HG03064 (cell line): Measurements from ENCODE around the gene SPPL3.

Experiments
- ATAC-seq: cut with Tn5 transposase; IDR thresholded peaks from one replicate; pipeline ENCODE4 v1.9.1; 2021; ENCODE audit warnings: low read depth; ENCODE audit not compliant: unreplicated experiment

The SPPL3 gene

GRCh38 chr12:120757226-120757742 is 146.9 kb downstream of the SPPL3 start:
- no peak for ATAC-seq

DNA sequence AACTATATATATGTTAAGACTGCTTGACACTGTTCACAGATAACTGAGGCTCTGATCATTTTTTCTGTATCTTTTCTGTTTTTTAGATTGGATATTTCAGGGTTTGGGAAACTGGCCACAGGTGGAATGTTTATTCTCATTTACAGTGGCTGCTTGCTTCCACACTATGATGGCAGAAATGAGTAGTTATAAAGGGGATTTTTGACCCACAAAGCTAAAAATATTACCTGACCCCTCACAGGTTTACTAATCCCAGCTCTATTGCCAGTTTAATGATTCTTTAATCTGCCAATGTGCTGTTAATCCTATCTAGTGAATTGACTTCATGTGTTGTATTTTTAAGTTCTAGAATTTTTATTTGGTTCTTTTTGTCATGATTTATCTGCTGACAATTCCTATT is 148.9 kb downstream of the SPPL3 start:
- ATAC-seq: no peak

GRCh38 chr12:120754792-120755191 is 149.4 kb downstream of the SPPL3 start:
- no peak for ATAC-seq

GRCh38 chr12:120751389-120751788 is 152.8 kb downstream of the SPPL3 start:
- ATAC-seq: no peak

DNA sequence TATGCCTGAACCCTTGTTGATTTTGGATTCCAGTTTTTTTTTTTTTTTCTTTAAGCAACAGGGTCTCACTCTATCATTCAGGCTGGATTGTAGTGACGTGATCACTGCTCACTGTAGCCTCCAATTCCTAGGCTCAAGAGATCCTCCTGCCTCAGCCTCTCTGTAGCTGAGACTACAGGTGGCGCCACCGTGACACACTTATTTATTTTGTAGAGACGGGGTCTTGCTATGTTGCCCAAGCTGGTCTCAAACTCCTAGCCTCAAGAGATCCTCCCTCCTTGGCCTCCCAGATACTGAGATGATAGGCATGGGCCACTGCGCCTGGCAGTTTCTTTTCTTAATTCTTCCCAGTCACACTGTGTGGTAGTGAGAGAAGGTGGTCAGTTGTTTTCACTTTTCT is 153.4 kb downstream of the SPPL3 start:
- ATAC-seq: no peak

DNA sequence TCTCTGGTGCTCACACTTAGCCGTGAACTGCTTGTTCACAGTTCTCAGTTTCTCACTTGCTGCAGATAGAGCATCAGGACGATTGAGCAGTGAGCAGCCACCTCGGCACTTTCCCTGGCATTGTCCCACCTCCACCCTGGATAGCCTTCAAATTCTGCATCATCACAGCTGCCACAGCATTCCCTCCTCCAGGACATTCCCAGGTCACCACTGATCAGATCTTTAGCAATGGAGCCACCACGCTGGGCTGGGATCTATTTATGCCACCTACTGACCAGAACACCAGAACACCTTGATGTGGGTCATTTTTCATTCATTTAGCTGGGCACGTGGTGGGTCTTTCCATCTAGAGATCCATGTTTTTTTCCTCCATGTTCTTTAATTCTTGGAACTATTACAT is 154.9 kb downstream of the SPPL3 start:
- no peak for ATAC-seq

GRCh38 chr12:120748242-120748641 is 155.9 kb downstream of the SPPL3 start:
- no peak for ATAC-seq

DNA sequence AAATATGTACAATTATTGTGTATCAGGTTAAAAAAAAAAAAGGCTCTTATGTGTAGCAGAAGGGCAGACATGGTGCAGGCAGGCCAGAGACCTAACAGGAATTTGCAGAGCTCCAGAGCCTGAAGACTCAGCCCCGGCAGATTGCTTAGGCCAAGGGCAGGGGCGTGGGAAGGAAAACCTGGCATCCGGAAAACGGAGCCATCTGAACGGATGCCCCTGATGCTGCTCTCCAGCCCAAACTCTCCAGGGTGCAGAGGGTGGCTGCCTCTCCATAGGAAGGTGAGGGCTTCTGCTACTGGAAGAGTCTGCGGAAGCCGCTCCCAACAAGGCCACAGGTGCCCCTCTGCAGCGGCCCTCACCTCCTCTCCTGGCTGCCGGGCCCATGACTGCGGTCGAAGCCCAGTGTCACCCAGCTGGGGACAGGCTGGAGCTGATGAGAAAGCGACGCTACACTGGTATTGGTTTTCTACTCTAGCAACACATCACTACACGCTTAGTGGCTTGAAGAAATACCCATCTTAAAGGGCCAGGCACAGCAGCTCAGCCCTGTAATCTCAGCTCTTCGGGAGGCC is 159.2 kb downstream of the SPPL3 start:
- ATAC-seq: no peak

DNA sequence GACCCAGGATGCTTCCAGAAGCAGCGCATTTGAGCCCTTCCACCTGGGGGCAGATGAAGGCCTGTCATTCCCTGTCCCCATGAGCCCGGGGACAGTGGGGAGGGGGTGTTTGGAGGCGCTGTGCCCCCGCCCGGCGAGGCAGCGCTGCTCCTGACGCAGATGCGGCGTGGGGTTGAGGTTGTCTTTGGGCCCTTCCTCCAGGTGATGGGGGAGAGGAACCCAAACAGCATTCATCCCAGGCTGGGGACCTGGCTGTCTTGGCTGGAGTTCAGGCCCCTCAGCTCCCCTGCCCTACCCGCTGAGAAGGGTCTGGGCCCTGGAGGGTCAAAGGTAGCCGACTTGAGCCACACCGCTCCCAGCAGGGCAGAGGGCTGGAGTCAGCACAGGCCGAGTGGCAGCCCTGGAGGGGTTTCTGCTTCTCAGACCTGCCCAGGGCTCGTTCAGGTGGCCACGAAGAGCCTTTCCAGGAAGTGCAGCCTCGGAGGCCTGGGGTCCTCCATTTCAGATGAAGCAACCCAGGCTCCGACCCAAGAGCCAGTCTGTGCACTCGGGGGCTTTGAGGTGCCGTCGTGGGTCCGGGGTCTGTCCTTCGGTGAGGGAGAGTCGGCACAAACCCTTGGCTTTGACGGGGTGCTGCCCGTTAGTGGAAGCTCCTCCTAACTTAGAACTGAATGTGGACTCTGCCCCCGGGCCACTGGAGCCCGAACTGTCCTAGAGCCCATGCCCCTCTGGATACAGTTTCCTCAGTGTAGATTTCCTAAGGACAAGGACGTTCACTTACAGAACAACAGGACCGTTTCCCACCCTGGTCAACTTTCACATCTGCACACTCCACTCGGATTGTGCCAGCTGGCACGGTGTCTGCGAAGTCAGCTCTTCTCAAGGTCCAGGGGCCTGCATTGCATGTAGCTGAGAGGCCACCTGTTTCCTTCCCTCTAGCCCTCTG is 162.4 kb downstream of the SPPL3 start:
- no peak for ATAC-seq

DNA sequence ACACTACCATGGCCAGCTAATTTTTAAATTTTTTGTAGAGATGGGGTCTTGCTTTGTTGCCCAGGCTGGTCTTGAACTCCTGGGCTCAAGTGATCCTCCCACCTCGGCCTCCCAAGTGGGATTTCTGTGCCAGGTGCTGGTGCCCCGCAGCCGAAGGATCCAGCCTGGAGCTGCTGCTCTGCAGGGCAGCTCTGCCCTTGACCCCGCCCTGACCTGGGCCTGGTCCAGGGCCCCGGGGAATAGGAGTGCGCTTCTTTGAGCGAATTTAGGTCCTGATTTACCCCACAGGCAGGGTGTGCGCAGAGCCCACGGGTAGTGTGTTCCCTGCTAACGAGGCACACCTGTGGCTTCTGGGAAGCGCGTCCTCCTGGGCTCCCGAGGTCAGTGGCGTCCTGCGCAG is 163.3 kb downstream of the SPPL3 start:
- ATAC-seq: no peak

- no peak for ATAC-seq
Measured at GRCh38 chr12:120739821-120740613, 164.1 kb downstream of the SPPL3 start.

DNA sequence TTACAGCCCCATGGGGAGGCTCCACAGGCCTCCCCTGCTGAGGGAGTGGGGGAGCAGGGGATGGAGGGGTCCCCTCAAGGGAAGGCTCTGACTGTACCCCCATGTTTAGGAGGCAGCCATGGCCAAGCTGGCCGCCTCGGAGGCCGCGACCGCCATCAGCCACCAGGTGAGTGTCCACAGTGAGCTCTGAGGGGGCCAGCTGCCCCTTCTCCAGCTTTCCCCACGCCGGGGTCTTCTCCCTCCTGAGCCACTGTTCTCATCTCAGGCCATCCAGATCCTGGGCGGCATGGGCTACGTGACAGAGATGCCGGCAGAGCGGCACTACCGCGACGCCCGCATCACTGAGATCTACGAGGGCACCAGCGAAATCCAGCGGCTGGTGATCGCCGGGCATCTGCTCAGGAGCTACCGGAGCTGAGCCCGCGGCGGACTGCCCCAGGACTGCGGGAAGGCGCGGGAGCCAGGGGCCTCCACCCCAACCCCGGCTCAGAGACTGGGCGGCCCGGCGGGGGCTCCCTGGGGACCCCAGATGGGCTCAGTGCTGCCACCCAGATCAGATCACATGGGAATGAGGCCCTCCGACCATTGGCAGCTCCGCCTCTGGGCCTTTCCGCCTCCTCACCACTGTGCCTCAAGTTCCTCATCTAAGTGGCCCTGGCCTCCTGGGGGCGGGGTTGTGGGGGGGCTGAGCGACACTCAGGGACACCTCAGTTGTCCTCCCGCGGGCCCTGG is 165.0 kb downstream of the SPPL3 start:
- no peak for ATAC-seq

- no peak for ATAC-seq
Measured at GRCh38 chr12:120738252-120739030, 165.7 kb downstream of the SPPL3 start.

GRCh38 chr12:120737557-120738251 is 166.5 kb downstream of the SPPL3 start:
- no peak for ATAC-seq

DNA sequence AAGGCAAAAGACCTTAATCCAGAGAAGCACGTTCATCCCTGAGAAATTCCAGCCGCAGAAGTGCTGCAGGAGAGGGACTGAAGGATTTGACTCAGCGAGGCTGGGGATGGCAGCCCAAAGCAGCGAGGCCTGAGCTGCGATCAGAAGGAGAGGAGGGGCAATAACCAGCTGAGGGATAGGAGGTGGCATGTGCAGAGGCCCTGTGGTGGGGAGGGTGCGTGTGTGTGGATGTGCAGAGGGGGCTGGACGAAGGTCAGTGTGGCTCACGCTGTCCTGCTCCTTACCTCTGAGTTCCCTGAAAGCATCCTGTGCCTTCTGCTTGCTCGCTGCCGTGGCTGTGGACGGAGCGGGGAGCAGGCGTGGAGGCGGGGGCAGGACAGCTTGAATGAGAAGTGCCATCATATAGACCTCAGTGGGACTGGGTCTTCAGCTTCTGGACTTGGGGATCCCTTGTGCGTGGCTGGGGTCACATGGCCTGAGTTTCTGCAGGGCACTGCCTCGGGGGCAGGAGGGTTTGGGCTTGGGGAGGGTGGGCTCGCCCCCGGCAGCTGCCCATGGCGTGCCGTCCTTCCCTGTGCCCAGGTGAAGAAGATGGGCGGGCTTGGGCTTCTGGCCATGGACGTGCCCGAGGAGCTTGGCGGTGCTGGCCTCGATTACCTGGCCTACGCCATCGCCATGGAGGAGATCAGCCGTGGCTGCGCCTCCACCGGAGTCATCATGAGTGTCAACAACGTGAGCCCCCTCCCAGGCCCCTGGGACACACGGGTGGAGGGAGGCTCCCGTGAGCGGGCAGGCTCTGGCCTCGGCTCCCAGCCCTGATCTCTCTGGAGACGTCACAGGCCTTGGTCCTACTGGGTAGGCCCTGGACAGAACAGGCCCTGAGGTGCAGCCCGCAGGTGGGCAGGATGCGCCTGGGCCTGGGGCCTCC is 167.5 kb downstream of the SPPL3 start:
- no peak for ATAC-seq

DNA sequence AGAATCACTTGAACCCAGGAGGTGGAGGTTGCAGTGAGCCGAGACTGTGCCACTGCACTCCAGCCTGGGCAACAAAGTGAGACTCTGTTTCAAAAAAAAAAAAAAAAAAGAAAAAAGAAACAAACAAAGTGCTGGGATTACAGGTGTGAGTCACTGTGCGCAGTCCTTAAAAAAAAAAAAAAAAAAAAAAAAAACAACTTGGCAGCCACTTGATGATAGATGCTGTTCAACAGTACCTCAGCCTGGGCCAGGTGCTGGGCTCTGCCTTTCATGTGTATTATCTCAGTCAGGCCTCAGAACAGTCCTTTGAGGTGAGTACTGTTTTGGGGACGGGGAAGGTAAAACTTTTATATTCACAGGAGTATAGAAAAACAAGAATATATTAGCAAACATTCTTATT is 169.0 kb downstream of the SPPL3 start:
- ATAC-seq: no peak

DNA sequence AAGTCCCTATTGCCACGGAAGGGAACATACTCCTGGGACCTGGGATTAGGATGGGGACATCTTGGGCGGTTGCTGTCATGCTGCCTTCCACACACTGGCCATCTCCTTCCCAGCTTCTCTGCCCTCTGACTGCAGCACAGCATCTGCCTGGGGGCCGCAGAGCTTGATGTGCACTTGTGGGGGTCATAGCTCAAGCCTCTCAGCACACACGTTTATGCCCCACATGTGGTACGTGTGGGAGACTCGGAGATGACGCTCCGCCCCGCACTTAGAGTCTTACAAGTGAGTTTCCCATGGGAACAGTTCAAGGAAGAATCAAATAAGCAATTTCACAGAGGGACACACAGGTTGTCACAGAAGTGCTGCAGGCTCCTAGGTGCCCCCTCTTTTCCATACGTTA is 169.9 kb downstream of the SPPL3 start:
- no peak for ATAC-seq

DNA sequence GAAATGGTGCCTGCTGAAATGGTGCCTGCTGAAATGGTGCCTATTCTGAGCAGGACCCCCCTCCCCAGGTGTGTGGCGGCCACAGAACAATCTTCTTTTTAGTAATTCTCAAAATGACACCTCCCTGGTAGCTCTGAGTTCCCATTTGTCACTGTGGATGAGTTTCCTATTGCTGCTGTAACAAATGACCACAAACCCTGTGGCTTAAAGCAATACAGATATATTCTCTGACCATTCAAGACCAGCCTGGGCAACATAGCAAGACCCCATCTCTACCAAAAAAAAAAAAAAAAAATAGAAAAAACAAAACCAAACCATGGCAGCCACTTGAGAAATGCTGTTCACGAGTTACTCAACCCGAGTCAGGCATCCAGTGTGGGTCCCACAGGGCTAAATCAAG is 170.6 kb downstream of the SPPL3 start:
- no peak for ATAC-seq
